HG03196 (cell line): ENCODE data around the gene ISY1.
"Not testable (repeated sequence)": the region's sequence is repeated elsewhere in the genome, so short reads cannot be mapped to it uniquely, and the experiment has no call there.

Experiments used
- ATAC-seq: cut with Tn5 transposase; IDR thresholded peaks from one replicate; pipeline ENCODE4 v1.9.1; 2021; ENCODE audit not compliant: unreplicated experiment

ISY1 gene

DNA sequence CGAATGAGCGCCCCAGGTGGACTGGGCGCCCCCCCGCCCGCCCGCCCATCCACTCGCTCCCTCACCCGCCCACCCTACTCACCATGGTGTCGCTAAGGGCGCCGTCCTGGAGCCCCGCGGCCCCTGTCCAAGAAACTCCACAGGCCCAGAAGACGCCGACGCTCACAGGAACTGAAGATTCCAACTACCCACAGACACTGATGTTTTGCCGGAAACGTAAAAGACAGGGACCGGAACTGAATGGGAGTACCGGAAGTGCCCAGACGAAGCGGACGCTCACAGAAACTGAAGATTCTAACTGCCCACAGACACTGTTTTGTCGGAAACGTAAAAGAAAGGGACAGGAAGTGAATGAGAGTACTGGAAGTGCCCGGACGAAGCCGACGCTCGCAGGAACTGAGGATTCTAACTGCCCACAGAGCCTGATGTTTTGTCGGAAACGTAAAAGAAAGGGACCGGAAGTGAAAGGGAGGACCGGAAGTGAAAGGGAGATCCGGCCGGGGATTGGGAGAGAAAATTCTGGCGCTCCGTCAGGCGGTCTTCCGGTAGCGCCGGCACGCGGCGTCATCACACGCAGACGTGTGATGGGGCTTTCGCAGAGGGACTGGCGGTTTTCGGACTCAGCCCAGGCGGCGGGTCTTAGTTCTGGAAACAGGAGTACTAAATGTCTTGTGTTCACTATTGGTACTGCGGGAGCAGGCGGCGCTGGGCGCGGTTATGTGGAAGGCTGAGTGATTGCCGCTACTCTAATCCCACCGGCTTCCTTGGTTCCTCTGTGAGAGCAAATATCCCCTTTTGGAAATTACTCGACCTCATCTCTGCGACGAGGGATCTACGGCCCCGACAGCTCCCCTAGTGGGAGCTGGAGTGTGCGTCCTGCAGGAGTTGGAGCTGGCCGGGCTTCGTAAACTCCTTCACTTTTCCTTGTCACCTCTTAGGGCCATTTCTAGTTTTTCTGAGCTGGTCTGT is at the start of gene ISY1:
Gene ISY1 (minus strand): TSS at position 173 of the 969 bp plus-strand sequence. CDS start 88 bp downstream, at position 85.
- peak; percentile 73 for ATAC-seq

DNA sequence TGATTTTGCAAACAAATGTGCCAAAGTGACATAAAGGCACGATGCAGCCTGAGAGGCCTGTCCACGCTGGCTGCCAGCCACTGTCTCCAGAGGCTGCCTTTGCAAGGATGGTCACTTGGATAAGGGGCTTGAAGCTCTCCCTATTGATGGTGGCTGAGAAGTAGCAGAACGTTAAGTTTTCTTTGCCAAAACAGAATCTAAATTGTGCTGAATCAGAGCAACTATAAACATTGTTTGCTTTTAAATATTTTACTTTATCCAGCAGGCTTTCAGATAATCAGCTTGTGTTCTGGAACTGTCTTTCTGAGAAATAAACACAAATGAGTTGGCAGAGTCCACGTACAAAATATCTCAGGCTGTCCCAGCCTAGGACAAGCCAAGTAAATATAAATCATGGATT is 46.6 kb upstream of the ISY1 start:
- ATAC-seq, result no peak

DNA sequence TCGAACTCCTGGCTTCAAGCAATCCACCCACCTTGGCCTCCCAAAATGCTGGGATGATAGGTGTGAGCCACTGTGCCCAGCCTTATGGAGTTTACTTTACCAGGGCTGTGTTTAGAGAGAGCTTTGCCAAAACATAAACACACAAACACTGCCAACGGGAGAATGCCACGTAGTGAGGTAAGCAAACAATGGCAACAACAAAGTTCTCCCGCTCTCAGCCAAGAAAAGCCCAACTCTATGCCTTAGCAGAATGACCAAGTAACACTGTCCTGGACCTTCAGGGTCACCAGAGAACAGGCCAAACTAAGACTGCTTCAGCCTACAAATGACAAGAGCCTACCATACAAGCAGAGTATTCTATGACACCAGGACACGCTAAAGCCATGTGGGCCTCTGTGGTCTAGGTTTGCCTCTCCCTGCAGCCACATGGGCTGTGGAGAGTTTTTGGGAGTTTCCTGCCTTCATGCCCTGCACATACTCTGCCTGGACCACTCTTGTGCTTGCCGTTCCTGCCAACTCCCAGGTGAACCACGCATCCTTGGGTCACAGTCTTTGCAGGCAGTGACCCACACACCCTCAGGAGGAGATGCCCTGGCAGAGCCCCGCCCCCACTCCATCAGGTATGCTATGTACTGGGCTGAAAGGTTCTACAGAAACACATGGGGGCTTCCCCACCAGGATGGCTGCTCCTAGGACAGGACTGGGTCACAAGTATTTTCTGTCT is 44.4 kb upstream of the ISY1 start:
- no peak for ATAC-seq

DNA sequence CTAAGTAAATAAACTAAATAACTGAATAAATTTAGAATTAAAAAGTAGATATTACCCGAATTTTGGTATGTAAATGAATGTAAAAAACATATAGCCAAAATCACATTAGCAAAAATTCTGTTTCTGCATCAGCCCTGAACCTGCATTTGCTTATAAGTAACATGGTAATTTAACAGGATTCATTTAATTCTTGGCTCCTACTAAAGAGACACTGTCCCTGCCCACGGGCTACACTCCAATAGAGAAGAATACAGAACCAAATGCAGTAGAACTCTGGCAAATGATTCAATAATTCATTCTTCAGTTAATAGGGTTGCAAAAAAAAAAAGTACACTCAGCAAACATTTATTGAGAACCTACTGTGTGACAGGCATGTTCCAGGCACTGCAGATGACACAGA is 43.6 kb upstream of the ISY1 start:
- no peak for ATAC-seq

DNA sequence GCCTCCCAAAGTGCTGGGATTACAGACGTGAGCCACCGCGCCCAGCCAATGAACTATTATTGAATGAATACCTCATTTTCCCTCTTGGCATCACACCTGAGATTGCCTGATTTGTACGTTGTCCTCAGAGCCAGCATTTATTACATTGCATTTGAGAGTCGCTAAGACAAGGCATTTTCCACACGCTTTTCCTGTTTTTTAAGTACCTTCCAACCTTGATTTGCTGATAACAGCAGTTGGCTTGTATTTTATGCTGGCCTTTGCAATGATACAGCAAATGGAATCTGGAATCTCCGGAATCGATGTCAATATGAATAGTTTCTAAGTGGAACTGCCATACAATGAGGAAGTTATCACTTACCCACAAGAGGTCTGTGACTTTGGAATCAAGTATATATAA is 38.5 kb upstream of the ISY1 start:
- ATAC-seq, result no peak

DNA sequence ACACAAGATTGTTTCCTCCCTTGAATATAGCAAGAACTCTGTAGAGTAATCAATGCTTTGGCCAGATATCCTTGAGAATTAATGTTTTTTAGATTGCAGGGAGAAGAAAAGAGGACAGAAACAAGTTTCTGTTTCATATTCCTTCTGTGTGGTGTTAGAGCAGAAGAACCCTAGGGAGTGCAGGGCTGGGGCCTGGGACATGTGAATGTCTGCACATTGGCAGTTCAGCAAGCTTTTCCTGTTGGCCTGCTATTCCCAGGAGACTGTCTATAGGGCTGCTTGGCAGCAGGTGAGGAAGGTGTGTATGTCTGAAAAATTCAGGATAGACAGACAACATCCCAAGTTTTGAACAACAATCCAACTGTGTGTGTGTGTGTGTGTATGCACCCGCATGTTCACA is 36.5 kb upstream of the ISY1 start:
- ATAC-seq, result no peak

DNA sequence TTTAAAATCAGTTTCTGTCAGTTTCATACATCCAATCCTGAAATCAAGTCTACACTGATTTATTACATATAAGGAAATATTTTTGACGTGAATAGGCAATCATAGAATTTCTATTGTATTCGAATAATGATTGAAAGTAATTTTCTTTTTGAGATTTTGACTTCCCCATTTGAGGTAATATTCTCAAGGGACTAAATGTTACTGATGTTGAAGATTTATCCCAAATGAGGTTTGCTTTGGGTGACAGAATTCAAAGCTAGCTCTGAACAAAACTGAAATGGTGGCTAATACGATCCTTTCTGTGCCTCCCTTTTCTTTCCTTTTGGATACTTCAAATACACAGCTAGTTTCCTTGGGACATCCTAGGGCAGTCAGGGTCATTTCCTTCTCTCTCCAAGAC is 35.7 kb upstream of the ISY1 start:
- ATAC-seq, result no peak

DNA sequence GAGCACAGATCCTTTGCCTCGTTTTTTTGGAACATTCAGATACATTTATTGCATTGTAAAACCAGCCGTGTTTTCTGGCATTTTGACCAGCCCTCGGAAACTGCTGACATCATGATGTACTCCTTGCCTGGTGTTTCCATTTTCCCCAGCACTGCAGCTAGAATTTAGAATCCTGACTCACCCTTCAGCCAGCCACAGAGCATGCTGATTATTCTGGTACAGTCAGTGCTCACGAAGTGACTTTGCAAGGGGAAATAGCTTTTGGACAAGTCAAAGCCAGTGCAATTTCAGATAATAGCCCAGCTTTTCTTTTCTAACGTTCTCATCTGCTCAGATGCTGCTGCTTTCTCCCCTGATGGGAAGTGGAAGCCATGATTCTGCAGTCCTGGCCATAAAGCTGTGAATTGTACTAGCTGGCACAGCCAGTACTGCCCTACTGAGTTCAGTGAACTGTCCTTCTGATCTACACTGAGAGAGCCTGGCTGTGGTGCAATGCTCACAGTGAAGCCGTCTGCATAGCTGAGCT is 34.9 kb upstream of the ISY1 start:
- ATAC-seq, result no peak

DNA sequence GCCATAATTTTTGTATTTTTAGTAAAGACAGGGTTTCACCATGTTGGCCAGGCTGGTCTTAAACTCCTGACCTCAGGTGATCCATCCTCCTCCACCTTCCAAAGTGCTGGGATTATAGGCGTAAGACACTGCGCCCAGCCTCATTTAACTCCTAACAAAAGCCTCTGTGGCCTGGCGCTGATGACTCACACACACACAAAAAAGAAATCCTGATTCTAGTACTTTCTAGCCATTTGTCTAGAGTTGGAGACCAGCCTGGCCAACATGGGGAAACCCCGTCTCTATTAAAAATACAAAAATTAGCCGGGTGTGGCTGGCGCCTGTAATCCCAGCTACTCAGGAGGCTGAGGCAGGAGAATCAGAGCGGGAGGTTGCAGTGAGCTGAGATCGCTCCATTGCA is 28.9 kb upstream of the ISY1 start:
- ATAC-seq, result not testable (repeated sequence)

DNA sequence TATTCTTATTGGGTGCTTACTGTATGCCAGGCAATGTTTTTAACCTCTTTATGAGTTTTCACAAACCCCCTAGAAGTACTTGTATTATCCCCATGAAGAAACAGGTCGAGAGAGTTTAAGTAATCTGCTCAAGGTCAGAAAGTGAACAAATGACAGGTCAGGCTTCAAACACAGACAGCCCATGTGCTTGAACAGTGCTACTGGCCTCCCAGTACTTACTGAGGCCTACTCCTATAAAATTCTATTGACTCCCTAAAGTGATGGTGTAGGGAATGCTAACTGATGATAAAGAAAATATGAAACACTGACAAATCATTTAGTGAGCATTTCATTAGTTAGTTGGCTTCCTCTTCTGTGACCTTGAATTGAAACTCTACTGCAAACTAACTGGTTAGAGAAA is 27.0 kb upstream of the ISY1 start:
- ATAC-seq, result no peak

DNA sequence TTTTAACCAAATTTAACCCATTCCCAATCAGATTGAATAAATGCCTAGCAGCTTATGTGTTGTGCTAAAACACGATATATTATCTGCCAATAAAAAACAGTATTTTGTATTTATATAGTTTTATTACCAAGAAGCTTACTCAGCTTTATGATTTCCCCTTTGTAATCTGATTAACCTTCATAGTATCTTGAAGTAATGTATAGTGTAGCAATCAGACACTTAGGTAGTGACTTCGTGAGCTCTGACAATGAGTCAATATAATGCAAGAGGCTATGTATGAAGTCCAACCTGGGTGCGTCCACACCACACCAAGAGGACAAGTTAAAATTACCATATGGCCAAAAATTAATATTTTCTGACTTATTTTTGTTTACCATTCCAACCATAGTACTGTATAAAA is 24.9 kb upstream of the ISY1 start:
- ATAC-seq, result no peak

DNA sequence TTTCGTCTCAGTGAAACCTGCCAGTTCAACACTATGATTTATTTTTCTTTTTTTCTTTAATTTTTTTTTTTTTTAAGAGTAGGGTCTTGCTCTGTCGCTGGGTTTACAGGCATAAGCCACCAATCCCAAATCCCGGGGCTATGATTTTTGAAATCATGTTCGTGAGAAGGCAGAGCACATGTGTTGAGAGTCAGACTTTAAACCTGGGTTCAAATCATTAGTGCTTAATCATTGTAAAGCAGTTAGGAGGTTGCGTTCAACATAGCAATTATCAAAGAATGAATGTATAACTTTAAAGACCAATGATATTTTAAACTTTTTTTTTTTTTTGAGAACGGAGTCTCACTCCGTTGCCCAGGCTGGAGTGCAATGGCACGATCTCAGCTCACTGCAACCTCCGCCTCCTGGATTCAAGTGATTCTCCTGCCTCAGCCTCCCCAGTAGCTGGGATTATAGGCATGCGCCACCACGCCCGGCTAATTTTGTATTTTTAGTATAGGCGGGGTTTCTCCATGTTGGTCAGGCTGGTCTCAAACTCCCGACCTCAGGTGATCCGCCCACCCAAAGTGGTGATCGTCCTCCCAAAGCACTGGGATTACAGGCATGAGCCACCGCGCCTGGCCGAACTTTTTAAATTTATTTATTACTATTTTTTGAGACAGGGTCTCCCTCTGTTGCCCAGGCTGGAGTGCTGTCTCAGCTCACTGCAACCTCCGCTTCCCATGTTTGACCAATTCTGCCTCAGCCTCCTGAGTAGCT is 24.1 kb upstream of the ISY1 start:
- not testable (repeated sequence) for ATAC-seq

DNA sequence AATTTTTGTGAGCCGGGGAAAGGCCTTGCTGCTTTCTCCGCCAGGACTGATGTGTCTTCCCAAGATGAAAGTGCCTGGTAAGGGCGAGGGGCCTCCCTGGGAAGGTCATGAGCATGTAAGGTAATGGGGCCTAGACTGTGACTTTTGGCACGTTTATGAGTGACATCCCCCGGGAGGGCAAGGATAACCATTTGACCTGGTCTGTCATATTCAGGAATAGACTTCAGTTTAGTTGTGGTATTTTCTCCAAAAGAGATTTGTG is 23.5 kb upstream of the ISY1 start:
- peak; percentile 15 for ATAC-seq

DNA sequence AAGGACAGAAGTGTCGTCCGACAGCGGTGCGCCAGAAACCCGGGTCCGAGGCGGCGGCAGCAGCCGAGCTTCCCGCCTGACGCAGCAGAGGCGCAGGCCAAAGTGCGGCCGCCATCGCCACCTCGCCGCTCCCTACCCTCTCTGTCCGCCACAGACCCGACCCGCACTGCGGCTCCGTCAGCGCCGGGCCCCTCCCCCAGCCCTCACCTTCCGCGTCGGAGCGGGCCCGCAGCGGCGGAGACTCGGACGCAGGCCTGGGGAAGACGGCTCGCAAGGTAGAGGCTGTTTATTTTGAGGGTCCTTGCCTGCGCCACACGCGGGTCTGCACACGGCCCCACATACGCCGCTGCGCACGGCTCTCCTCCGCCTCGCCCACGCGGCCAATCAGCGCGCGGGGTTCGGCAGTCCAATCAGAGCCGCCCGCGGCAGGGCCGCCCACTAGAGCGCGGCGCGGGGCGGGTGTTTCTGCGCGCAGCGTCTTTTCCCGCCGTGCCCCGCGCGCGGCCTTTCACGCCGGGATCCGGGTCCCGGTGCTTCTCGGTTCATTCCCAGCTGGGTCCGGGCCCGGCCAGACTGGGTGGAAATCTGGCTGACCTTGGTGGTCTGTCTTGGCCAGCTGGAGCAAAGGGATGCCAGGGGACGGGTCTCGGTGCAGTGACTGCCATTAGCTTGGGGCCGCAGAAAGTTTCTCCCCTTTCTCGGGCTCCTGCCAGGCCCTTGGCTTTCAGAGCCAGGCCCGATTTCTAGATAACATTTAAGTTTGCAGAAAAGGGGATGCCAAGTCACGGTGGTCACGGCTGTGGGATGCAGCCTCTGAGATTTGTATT is 22.9 kb upstream of the ISY1 start, which contains the start of gene CNBP:
Gene CNBP (minus strand): TSS at position 328 of the 827 bp plus-strand sequence. CDS start 12,139 bp downstream, outside the sequence.
- peak; percentile 97 for ATAC-seq

DNA sequence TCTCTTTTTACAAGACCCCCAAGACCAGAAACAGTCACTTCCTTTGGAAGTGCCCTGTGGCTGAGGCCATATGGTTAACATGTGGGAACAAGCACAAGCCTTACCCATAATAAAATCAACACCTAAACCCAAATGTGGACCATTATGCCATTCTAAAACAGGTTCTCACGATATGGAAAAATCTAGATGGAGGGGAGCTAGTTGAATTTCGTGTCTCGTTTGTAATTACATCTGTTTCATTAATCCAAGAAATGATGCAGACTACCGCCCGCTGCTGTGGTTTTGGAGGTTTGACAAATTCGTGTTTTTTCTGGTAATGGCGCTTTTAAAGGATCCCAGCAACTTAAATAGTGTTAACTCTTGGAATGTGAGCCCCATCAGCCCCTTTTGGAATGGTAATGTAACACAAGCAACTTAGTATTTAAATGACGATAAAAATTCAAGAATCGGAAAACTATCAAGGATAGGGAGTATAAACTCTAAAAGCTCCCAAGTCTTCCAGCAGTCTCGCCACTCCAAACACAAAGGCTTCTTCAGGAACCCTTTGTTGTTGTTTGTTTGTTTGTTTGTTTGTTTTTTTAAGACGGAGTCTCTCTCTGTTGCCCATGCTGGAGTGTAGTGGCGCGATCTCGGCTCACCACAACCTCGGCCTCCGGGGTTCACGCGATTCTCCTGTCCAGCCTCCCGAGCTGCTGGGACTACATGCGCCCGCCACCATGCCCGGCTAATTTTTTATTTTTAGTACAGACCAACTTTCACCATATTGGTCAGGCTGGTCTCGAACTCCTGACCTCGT is 21.7 kb upstream of the ISY1 start:
- ATAC-seq, result no peak

DNA sequence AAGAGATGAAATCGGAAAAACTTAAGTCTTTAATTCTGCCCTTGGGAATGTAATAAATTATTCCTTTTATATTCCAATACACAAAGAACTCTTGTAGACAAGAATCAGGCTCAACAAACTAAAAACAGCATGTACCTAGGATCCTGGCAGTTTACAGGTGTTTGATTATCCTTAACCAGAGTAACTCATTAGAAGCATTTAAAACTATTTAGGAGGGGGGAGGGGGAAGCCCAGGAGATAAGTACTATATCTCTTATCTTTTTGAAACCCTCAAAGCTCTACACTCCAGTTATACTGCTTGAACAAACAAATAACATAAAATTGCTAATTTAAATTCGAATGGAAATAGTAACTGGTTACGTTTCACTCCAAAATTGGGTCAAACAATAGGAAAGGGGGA is 21.0 kb upstream of the ISY1 start:
- no peak for ATAC-seq

DNA sequence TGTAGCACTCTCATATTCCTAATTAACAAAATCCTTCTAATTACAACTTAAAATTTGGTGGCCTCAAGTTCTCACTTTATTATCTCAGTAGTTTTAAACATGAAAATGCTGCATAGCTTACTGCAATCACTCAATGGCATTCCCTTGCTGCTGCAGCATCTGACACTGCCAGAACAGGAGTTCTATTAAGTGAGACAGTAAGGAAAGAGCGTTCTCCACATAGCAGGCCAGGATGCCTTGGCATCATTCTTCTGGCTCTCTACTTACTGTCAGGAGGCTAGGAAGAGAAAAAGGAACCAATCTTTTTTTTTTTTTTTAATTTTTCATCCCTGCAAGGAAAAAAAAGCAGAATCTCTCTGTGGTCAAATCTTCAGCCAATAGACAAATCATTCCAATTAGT is 19.6 kb upstream of the ISY1 start:
- ATAC-seq, result no peak

DNA sequence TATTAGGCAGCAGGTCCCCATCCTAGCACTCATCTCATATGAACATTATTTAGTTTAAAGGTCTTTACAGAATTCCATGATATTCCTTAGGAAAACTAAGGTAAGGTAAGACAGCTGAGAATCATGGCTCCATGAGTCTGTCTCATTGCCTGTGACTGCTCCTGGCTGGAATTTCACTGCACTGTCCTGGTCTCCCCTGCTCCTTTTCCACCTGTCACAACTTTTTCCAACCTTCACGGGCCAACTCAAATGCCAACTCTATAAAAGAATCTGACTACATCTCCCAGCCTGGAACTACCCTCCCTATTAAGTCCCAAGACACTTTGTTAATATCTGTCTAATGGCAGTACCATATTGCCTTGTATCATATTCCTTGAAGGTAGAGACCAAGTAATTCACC is 15.2 kb upstream of the ISY1 start:
- ATAC-seq, result no peak

DNA sequence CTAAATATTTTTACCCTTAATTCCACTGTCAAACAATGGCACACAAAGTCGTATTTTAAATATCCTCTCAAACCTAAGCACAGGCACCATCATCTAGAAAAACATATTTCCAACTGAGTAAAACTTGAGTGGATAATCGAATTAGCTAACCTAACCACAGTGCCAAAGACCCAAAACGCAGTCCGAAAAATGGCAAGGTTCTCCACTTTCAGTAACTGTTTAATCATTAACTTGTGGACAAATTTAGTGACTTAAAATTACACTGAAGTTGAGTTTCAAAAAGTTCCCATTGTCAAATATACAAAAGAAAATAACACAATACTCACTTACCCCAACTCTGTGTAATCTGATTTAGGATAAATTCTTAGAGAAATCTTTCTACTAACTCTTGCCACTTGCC is 12.9 kb upstream of the ISY1 start:
- no peak for ATAC-seq

DNA sequence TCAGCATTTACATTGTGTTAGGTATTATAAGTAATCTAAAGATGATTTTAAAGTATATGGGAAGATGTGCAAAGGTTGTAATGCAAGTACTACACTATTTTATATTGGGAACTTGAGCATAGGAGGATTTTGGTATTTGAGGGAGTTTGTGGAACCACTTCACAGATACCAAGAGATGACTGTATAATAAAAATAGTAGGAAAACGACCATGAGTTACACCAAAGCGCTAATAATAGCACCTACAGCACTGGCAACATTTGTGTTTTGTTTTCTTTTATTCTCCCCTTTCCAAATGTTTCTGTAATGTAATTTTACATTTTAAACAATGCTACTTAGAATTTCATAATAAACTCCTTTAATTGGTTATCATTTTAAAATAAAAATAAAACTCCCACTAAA is 12.3 kb upstream of the ISY1 start:
- no peak for ATAC-seq
